ENCODE measurements around the gene CARM1.
"Not testable (repeated sequence)": the region's sequence is repeated elsewhere in the genome, so short reads cannot be mapped to it uniquely, and the experiment has no call there.

The CARM1 gene

GRCh38 chr19:10836479-10837330 is 34.6 kb upstream of the CARM1 start:
- no peaks in the 10 kb centered on the region for H3K27me3 Mint-ChIP-seq

GRCh38 chr19:10837649-10838048 is 33.7 kb upstream of the CARM1 start:
- intact Hi-C loops (cut with micrococcal nuclease), result loop anchor here (10.0 kb wide), 1 partner anchor 123 kb away; the partner anchor contains the start of gene DNM2
- H3K36me3 Mint-ChIP-seq (ENCODE audit: low read depth), result peaks cover 40% of the 10 kb centered on the region
- H3K27ac Mint-ChIP-seq, H3K4me3 Mint-ChIP-seq, H3K27me3 Mint-ChIP-seq, H3K9me3 Mint-ChIP-seq: not testable (repeated sequence)
- peaks cover 26% of the 10 kb centered on the region for H3K4me1 Mint-ChIP-seq (ENCODE audit: low read depth)

More at GRCh38 chr19:10836479-10837330, 34.6 kb upstream of the CARM1 start:
- H3K4me1 Mint-ChIP-seq (ENCODE audit: low read depth), result peaks cover 31% of the 10 kb centered on the region
- peak overlapping the region; percentile 100 for H3K27ac Mint-ChIP-seq
- intact Hi-C loops (cut with micrococcal nuclease), result loop anchor here (10.0 kb wide), 1 partner anchor 122 kb away; the partner anchor contains the start of gene DNM2
- peak overlapping the region; percentile 97 for H3K4me3 Mint-ChIP-seq
- peaks cover 6% of the 10 kb centered on the region for H3K9me3 Mint-ChIP-seq
- H3K36me3 Mint-ChIP-seq (ENCODE audit: low read depth), result peaks cover 50% of the 10 kb centered on the region

- Mint-ChIP-seq H3K4me3 (no peak overlapping the region), H3K36me3 (ENCODE audit: low read depth) (peaks cover 33% of the 10 kb centered on the region), H3K9me3 (peaks cover 6% of the 10 kb centered on the region), H3K27me3 (no peaks in the 10 kb centered on the region), H3K4me1 (ENCODE audit: low read depth) (peaks cover 26% of the 10 kb centered on the region), H3K27ac (no peak overlapping the region)
- intact Hi-C loops (cut with micrococcal nuclease), result loop anchor here (10.0 kb wide), 1 partner anchor 124 kb away; the partner anchor contains the start of gene DNM2
These were observed 33.0 kb upstream of the CARM1 start for GRCh38 chr19:10838377-10838776.

GRCh38 chr19:10839114-10840050 is 32.0 kb upstream of the CARM1 start:
- Mint-ChIP-seq H3K27ac (no peak overlapping the region), H3K4me1 (ENCODE audit: low read depth) (peaks cover 26% of the 10 kb centered on the region), H3K27me3 (no peaks in the 10 kb centered on the region), H3K36me3 (ENCODE audit: low read depth) (peaks cover 23% of the 10 kb centered on the region), H3K4me3 (no peak overlapping the region), H3K9me3 (peaks cover 6% of the 10 kb centered on the region)
- intact Hi-C loops (cut with micrococcal nuclease), result loop anchor here (10.0 kb wide), 1 partner anchor 125 kb away; the partner anchor contains the start of gene DNM2

- H3K4me3 Mint-ChIP-seq, result no peak overlapping the region
- H3K4me1 Mint-ChIP-seq (ENCODE audit: low read depth), result peaks cover 4% of the 10 kb centered on the region
- intact Hi-C loops (cut with micrococcal nuclease), result no loop called here
- no peak overlapping the region for H3K27ac Mint-ChIP-seq
- no peaks in the 10 kb centered on the region for H3K9me3 Mint-ChIP-seq
- H3K36me3 Mint-ChIP-seq (ENCODE audit: low read depth), result peaks cover 5% of the 10 kb centered on the region
- H3K27me3 Mint-ChIP-seq, result no peaks in the 10 kb centered on the region
These were observed 28.6 kb upstream of the CARM1 start for GRCh38 chr19:10842788-10843187.

- peaks cover 17% of the 10 kb centered on the region for H3K36me3 Mint-ChIP-seq (ENCODE audit: low read depth)
- intact Hi-C loops (cut with micrococcal nuclease), result no loop called here
- H3K27me3 Mint-ChIP-seq, result no peaks in the 10 kb centered on the region
- H3K4me1 Mint-ChIP-seq (ENCODE audit: low read depth), result peaks cover 35% of the 10 kb centered on the region
- no peaks in the 10 kb centered on the region for H3K9me3 Mint-ChIP-seq
- no peak overlapping the region for H3K27ac Mint-ChIP-seq
- no peak overlapping the region for H3K4me3 Mint-ChIP-seq
These were observed 24.7 kb upstream of the CARM1 start for GRCh38 chr19:10846500-10847202.

GRCh38 chr19:10848230-10848856 is 23.0 kb upstream of the CARM1 start, which contains the start of gene C19orf38:
Gene C19orf38, plus strand, starts transcription at chr19:10848415. Its CDS starts 94 bp downstream, at chr19:10848509.
- Mint-ChIP-seq H3K9me3 (no peaks in the 10 kb centered on the region), H3K27me3 (no peaks in the 10 kb centered on the region), H3K36me3 (ENCODE audit: low read depth) (peaks cover 27% of the 10 kb centered on the region), H3K27ac (peak within 1 kb of the TSS; percentile 87), H3K4me1 (ENCODE audit: low read depth) (peaks cover 43% of the 10 kb centered on the region), H3K4me3 (peak within 1 kb of the TSS; percentile 78)
- intact Hi-C loops (cut with micrococcal nuclease), result no loop called here

- Mint-ChIP-seq H3K9me3 (no peaks in the 10 kb centered on the region), H3K4me1 (ENCODE audit: low read depth) (peaks cover 49% of the 10 kb centered on the region), H3K27ac (no peak overlapping the region), H3K4me3 (no peak overlapping the region), H3K27me3 (no peaks in the 10 kb centered on the region), H3K36me3 (ENCODE audit: low read depth) (peaks cover 27% of the 10 kb centered on the region)
- intact Hi-C loops (cut with micrococcal nuclease), result no loop called here
These were observed 20.7 kb upstream of the CARM1 start for GRCh38 chr19:10850631-10851030.

GRCh38 chr19:10852098-10852800 is 19.1 kb upstream of the CARM1 start:
- no peaks in the 10 kb centered on the region for H3K27me3 Mint-ChIP-seq
- no peaks in the 10 kb centered on the region for H3K9me3 Mint-ChIP-seq
- no peak overlapping the region for H3K27ac Mint-ChIP-seq
- peaks cover 55% of the 10 kb centered on the region for H3K4me1 Mint-ChIP-seq (ENCODE audit: low read depth)
- H3K4me3 Mint-ChIP-seq, result no peak overlapping the region
- peaks cover 22% of the 10 kb centered on the region for H3K36me3 Mint-ChIP-seq (ENCODE audit: low read depth)
- intact Hi-C loops (cut with micrococcal nuclease), result no loop called here

GRCh38 chr19:10852941-10853340 is 18.4 kb upstream of the CARM1 start:
- H3K9me3 Mint-ChIP-seq, result no peaks in the 10 kb centered on the region
- intact Hi-C loops (cut with micrococcal nuclease), result no loop called here
- H3K27ac Mint-ChIP-seq, result no peak overlapping the region
- peaks cover 29% of the 10 kb centered on the region for H3K36me3 Mint-ChIP-seq (ENCODE audit: low read depth)
- H3K27me3 Mint-ChIP-seq, result no peaks in the 10 kb centered on the region
- peaks cover 49% of the 10 kb centered on the region for H3K4me1 Mint-ChIP-seq (ENCODE audit: low read depth)
- H3K4me3 Mint-ChIP-seq, result no peak overlapping the region

GRCh38 chr19:10854350-10855089 is 16.8 kb upstream of the CARM1 start:
- Mint-ChIP-seq H3K27me3 (no peaks in the 10 kb centered on the region), H3K4me3 (no peak overlapping the region), H3K4me1 (ENCODE audit: low read depth) (peaks cover 39% of the 10 kb centered on the region), H3K36me3 (ENCODE audit: low read depth) (peaks cover 37% of the 10 kb centered on the region), H3K27ac (no peak overlapping the region), H3K9me3 (no peaks in the 10 kb centered on the region)
- intact Hi-C loops (cut with micrococcal nuclease), result no loop called here

- H3K4me1 Mint-ChIP-seq (ENCODE audit: low read depth), result peaks cover 36% of the 10 kb centered on the region
- no peak overlapping the region for H3K27ac Mint-ChIP-seq
- H3K27me3 Mint-ChIP-seq, result no peaks in the 10 kb centered on the region
- intact Hi-C loops (cut with micrococcal nuclease), result no loop called here
- H3K4me3 Mint-ChIP-seq, result no peak overlapping the region
- peaks cover 35% of the 10 kb centered on the region for H3K36me3 Mint-ChIP-seq (ENCODE audit: low read depth)
- no peaks in the 10 kb centered on the region for H3K9me3 Mint-ChIP-seq
These were observed 15.4 kb upstream of the CARM1 start for GRCh38 chr19:10855879-10856522.

Data from dendritic cell treated with granulocyte-macrophage colony-stimulating factor and Interleukin-4, amounts not matched to agents 40 ng/mL and 50 ng/mL, for 4 days (primary cell).